ENCODE measurements around the gene GULP1.

Gene GULP1

DNA sequence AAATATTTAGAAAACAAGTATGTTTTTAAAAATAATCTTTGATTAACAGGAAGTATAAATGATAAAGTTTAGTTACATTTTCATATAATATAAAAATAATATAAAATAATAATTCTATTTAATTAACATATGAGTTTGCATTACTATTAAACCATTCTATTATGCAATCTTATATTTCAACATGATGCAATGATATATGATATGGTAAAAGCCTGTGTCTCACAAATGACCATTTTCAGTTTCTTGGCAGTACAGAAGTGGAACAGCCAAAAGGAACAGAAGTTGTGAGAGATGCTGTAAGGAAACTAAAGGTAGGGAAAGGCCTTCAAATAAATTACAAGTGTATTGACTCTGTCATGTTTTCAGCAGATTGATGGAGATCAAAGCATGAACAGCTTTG lies 230.8 kb downstream of the GULP1 start:
- no peak overlapping the region for H3K4me3 ChIP-seq (replicated peaks; ENCODE audit: low read depth, low read length)
- no peak for DNase-seq (ENCODE audit: extremely low read depth, low read depth)
- TF ChIP-seq, protein P1, sequence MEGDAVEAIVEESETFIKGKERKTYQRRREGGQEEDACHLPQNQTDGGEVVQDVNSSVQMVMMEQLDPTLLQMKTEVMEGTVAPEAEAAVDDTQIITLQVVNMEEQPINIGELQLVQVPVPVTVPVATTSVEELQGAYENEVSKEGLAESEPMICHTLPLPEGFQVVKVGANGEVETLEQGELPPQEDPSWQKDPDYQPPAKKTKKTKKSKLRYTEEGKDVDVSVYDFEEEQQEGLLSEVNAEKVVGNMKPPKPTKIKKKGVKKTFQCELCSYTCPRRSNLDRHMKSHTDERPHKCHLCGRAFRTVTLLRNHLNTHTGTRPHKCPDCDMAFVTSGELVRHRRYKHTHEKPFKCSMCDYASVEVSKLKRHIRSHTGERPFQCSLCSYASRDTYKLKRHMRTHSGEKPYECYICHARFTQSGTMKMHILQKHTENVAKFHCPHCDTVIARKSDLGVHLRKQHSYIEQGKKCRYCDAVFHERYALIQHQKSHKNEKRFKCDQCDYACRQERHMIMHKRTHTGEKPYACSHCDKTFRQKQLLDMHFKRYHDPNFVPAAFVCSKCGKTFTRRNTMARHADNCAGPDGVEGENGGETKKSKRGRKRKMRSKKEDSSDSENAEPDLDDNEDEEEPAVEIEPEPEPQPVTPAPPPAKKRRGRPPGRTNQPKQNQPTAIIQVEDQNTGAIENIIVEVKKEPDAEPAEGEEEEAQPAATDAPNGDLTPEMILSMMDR (IDR thresholded peaks at IDR 0.05; ENCODE audit: low read depth, low read length, missing control alignments) = no peak

DNA sequence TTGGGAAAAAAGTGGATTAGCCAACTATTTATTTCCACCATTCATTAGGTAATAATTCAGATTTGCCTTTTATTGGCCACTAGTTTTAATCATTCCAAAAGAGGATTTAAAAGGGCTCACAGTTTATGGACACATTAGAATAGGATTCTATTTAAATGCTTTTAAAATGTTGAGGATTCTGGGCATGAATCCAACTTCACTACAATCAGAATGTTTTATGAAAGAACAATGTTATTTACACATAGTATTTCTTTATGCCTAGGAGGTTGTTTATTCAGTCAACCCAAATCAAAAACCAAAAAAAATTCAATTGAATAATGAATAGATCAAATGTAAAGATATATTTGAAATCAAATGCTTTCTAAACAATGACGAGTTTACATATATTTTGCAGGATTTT lies 232.2 kb downstream of the GULP1 start:
- H3K4me3 ChIP-seq (replicated peaks; ENCODE audit: low read depth, low read length) = no peak overlapping the region
- no peak for DNase-seq (ENCODE audit: extremely low read depth, low read depth)
- TF ChIP-seq, protein P1 (IDR thresholded peaks at IDR 0.05; ENCODE audit: low read depth, low read length, missing control alignments) = no peak

- peak; percentile 29 for DNase-seq (ENCODE audit: extremely low read depth, low read depth)
- H3K4me3 ChIP-seq (replicated peaks; ENCODE audit: low read depth, low read length) = no peak overlapping the region
- TF ChIP-seq, protein P1 (IDR thresholded peaks at IDR 0.05; ENCODE audit: low read depth, low read length, missing control alignments) = peak; percentile 62
These were observed 232.9 kb downstream of the GULP1 start for GRCh38 chr2:188524519-188525113.

DNA sequence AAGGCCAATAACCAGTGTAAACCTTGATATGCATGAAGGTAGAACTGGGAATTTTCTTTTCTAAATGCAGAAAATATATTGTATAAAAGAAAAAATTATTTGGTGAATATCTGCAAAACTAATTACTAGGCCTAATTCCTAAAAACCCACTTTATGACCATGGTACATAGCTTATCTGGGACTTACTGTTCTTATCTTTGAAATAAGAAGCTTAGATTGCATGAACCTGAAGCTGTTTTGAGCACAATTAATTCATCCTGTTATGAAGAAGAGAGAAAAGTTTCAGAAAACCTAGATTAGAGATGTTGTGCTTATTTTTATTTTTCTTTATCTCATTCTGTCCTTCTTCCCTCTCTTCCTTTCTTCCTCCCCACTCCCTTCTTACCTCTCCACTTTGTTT lies 235.0 kb downstream of the GULP1 start:
- no peak for DNase-seq (ENCODE audit: extremely low read depth, low read depth)
- H3K4me3 ChIP-seq (replicated peaks; ENCODE audit: low read depth, low read length) = no peak overlapping the region
- TF ChIP-seq, protein P1 (IDR thresholded peaks at IDR 0.05; ENCODE audit: low read depth, low read length, missing control alignments) = no peak

GRCh38 chr2:188527141-188527540 lies 235.5 kb downstream of the GULP1 start:
- TF ChIP-seq, protein P1 (IDR thresholded peaks at IDR 0.05; ENCODE audit: low read depth, low read length, missing control alignments) = no peak
- H3K4me3 ChIP-seq (replicated peaks; ENCODE audit: low read depth, low read length) = no peak overlapping the region
- peak; percentile 11 for DNase-seq (ENCODE audit: extremely low read depth, low read depth)

DNA sequence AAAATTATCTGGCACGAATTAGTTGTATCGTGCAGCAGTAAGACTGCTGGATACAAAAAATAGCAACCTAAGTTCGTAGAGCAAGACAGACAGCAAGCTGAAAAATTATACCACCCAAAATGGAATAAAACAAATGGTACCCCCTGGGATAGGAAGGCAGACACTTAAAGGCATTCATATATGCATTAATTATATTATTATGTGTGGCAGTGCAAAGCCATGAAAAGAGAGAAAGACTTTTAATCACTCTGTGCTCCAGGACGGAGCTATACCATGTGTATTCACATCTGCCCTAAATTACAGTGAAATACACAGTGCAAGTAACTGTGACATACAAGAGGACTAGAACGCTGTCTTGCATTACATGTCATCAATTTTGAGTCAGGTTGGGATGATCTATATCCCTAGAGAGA lies 235.9 kb downstream of the GULP1 start:
- TF ChIP-seq, protein P1 (IDR thresholded peaks at IDR 0.05; ENCODE audit: low read depth, low read length, missing control alignments) = no peak

GRCh38 chr2:188529710-188530109 lies 238.0 kb downstream of the GULP1 start:
- H3K4me3 ChIP-seq (replicated peaks; ENCODE audit: low read depth, low read length) = no peak overlapping the region
- TF ChIP-seq, protein P1 (IDR thresholded peaks at IDR 0.05; ENCODE audit: low read depth, low read length, missing control alignments) = no peak
- DNase-seq (ENCODE audit: extremely low read depth, low read depth) = peak; percentile 14

More for the DNA sequence above, 235.9 kb downstream of the GULP1 start:
- H3K4me3 ChIP-seq (replicated peaks; ENCODE audit: low read depth, low read length) = no peak overlapping the region
- DNase-seq (ENCODE audit: extremely low read depth, low read depth) = peak; percentile 6
